ENCODE results near the gene POF1B. TPM values are rescaled to one million over a fixed set of nuclear protein-coding genes. Genes with fewer than 3 reads are reported as not detected.

Gene POF1B
- total and polyA plus RNA-seq, 4 donors = 0.14 to 0.75 (median 0.19) TPM

DNA sequence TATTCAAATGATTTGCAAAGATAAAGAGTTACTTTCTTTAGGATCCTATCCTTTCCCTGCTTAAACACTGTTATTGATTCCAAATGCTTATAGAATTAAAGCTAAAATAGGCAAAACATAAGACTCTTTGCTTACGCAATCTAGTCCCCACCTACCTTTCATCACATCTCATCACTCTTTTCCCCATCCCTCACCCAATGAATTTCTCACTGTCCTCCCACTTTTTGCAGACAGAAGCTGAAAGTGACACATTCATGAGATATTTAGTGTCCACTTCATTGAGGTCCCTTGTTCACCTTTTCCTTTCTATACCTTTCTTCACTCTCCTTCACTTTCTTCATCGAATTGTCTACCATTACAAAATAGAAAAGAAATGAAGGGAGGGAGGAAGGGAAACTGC is 136.3 kb downstream of the POF1B start:
- 45% methylated on average over 2 of the region's 2 CpGs for WGBS
- H3K9ac ChIP-seq (ENCODE audit: low read depth in 1 of 2, low read length in 2 of 2) = no peak overlapping the region
- H3K36me3 ChIP-seq (ENCODE audit: control insufficient read depth in 4 of 4, insufficient read depth in 3 of 4, low read depth in 1 of 4, low read length in 3 of 4) = no peaks in the 10 kb centered on the region
- H3K27ac ChIP-seq (ENCODE audit: low read depth in 1 of 2, low read length in 2 of 2) = no peak overlapping the region
- no peaks in the 10 kb centered on the region for H3K9me3 ChIP-seq (ENCODE audit: control insufficient read depth in 4 of 4, low read length in 3 of 4)
- DNase-seq (ENCODE audit: low spot score) = no peak
- H3K27me3 ChIP-seq (ENCODE audit: control insufficient read depth in 4 of 4, insufficient read depth in 4 of 4, low read length in 3 of 4) = no peaks in the 10 kb centered on the region
- H3K4me1 ChIP-seq (ENCODE audit: control insufficient read depth in 4 of 4, insufficient read depth in 4 of 4, low read length in 3 of 4) = peaks cover 0 to 9% (median 4%) of the 10 kb centered on the region in 4 donors
- TF ChIP-seq NR2F2 (IDR thresholded peaks at IDR 0.05) (no peak), HNF4A (conservative IDR thresholded peaks at IDR 0.05) (no peak), GABPA (IDR thresholded peaks at IDR 0.05 in 1 of 2, conservative IDR thresholded peaks at IDR 0.05 in 1 of 2) (no peak), EGR1 (IDR thresholded peaks at IDR 0.05; ENCODE audit: low read depth in 2 of 2) (no peak)
- TF ChIP-seq, protein P1, sequence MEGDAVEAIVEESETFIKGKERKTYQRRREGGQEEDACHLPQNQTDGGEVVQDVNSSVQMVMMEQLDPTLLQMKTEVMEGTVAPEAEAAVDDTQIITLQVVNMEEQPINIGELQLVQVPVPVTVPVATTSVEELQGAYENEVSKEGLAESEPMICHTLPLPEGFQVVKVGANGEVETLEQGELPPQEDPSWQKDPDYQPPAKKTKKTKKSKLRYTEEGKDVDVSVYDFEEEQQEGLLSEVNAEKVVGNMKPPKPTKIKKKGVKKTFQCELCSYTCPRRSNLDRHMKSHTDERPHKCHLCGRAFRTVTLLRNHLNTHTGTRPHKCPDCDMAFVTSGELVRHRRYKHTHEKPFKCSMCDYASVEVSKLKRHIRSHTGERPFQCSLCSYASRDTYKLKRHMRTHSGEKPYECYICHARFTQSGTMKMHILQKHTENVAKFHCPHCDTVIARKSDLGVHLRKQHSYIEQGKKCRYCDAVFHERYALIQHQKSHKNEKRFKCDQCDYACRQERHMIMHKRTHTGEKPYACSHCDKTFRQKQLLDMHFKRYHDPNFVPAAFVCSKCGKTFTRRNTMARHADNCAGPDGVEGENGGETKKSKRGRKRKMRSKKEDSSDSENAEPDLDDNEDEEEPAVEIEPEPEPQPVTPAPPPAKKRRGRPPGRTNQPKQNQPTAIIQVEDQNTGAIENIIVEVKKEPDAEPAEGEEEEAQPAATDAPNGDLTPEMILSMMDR (IDR thresholded peaks at IDR 0.05; ENCODE audit: low read depth, low read length, missing input control) = no peak
- peak overlapping the region in 1 of 3 donors; percentile 51 for H3K4me3 ChIP-seq (ENCODE audit: low read depth in 1 of 3, low read length in 3 of 3)

Other genes with a start within 250 kb of the POF1B start
- under 1 TPM in 1 of 2 donors, not detected in 1; 0.05 TPM for gene SATL1, start 135.9 kb downstream of the POF1B start, total RNA-seq
- gene SATL1, start 135.9 kb downstream of the POF1B start, polyA plus RNA-seq = not detected
- gene ZNF711, start 135.7 kb downstream of the POF1B start, total RNA-seq = 10 to 100 TPM in 1 of 2 donors, 1 to 10 TPM in 1; 1.3 to 11.4 TPM
- gene ZNF711, start 135.7 kb downstream of the POF1B start, polyA plus RNA-seq = under 1 TPM; 0.21 to 0.69 TPM